HG03342 (cell line): ENCODE measurements around the gene CIAO3.

Experiments used
- ATAC-seq: cut with Tn5 transposase; IDR thresholded peaks from one replicate; pipeline ENCODE4 v1.9.1; 2021; ENCODE audit warnings: mild to moderate bottlenecking, moderate library complexity; ENCODE audit not compliant: unreplicated experiment

The CIAO3 gene

GRCh38 chr16:711548-712320, 29.1 kb downstream of the CIAO3 start:
- ATAC-seq: no peak

GRCh38 chr16:711084-711483, 29.7 kb downstream of the CIAO3 start:
- no peak for ATAC-seq

- no peak for ATAC-seq
Measured at GRCh38 chr16:710500-711075, 30.2 kb downstream of the CIAO3 start.

- no peak for ATAC-seq
Measured at GRCh38 chr16:709566-710499, 31.0 kb downstream of the CIAO3 start.

GRCh38 chr16:708959-709358, 31.8 kb downstream of the CIAO3 start:
- ATAC-seq: no peak

- no peak for ATAC-seq
Measured at GRCh38 chr16:708019-708418, 32.8 kb downstream of the CIAO3 start.

GRCh38 chr16:707062-707538, 33.7 kb downstream of the CIAO3 start:
- ATAC-seq: no peak

- ATAC-seq: no peak
Measured at GRCh38 chr16:706189-707061, 34.4 kb downstream of the CIAO3 start.

- ATAC-seq: no peak
Measured at GRCh38 chr16:705431-706188, 35.2 kb downstream of the CIAO3 start, which contains the start of gene FBXL16. Gene FBXL16, minus strand, starts transcription at chr16:705801. Its CDS starts 8,396 bp downstream, at chr16:697405.

- no peak for ATAC-seq
Measured at GRCh38 chr16:704552-705380, 36.0 kb downstream of the CIAO3 start.

- ATAC-seq: no peak
Measured at GRCh38 chr16:704047-704446, 36.8 kb downstream of the CIAO3 start.

GRCh38 chr16:703406-703805, 37.4 kb downstream of the CIAO3 start:
- no peak for ATAC-seq

GRCh38 chr16:702341-702740, 38.5 kb downstream of the CIAO3 start:
- no peak for ATAC-seq

- ATAC-seq: no peak
Measured at GRCh38 chr16:700684-701584, 39.9 kb downstream of the CIAO3 start.

- no peak for ATAC-seq
Measured at GRCh38 chr16:698911-699671, 41.7 kb downstream of the CIAO3 start.

GRCh38 chr16:695355-696089, 45.3 kb downstream of the CIAO3 start:
- ATAC-seq: no peak
